OCI-LY7 (cell line): Measurements from ENCODE around the gene EIPR1.

Source experiments
- EZH2phosphoT487 ChIP-seq: fragments of 200-600 bp; sonication (generic); IDR thresholded peaks from 2 replicates; pipeline ENCODE4 v1.6.1; 2018; ENCODE audit warnings: low read depth, borderline replicate concordance, mild to moderate bottlenecking, mixed run types, antibody characterized with exemption, low read length, moderate library complexity, mixed read lengths
- TF ChIP-seq, protein P1 (sequence below): fragments of 200-600 bp; sonication (generic); conservative IDR thresholded peaks from 2 replicates; pipeline ENCODE4 v1.5.1; 2014; ENCODE audit warnings: mild to moderate bottlenecking, antibody characterized with exemption, low read length, moderate library complexity, mixed read lengths

DNA sequence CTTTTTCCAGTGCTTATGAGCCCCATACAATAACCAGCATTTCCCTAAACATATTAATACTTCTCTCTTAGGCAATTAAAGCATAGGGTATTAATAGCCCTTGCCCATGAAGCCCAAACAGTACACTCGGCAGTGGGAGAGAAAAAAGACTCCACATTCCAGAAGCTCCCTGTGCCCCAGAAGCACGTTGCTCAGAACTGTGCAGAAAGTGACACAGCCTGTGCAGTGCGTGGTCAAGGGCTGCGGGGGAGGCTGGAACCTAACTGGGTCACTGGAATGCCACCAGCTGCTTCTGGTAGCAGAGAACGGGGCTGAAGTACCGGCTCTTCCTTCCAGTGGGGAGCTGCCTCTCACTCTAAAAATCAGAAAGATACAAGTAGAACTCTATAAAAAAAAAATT, 32.7 kb downstream of the EIPR1 start:
- TF ChIP-seq, protein P1, sequence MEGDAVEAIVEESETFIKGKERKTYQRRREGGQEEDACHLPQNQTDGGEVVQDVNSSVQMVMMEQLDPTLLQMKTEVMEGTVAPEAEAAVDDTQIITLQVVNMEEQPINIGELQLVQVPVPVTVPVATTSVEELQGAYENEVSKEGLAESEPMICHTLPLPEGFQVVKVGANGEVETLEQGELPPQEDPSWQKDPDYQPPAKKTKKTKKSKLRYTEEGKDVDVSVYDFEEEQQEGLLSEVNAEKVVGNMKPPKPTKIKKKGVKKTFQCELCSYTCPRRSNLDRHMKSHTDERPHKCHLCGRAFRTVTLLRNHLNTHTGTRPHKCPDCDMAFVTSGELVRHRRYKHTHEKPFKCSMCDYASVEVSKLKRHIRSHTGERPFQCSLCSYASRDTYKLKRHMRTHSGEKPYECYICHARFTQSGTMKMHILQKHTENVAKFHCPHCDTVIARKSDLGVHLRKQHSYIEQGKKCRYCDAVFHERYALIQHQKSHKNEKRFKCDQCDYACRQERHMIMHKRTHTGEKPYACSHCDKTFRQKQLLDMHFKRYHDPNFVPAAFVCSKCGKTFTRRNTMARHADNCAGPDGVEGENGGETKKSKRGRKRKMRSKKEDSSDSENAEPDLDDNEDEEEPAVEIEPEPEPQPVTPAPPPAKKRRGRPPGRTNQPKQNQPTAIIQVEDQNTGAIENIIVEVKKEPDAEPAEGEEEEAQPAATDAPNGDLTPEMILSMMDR: no peak
- TF ChIP-seq EZH2phosphoT487: no peak
